ENCODE measurements around the gene THPO.

DNA sequence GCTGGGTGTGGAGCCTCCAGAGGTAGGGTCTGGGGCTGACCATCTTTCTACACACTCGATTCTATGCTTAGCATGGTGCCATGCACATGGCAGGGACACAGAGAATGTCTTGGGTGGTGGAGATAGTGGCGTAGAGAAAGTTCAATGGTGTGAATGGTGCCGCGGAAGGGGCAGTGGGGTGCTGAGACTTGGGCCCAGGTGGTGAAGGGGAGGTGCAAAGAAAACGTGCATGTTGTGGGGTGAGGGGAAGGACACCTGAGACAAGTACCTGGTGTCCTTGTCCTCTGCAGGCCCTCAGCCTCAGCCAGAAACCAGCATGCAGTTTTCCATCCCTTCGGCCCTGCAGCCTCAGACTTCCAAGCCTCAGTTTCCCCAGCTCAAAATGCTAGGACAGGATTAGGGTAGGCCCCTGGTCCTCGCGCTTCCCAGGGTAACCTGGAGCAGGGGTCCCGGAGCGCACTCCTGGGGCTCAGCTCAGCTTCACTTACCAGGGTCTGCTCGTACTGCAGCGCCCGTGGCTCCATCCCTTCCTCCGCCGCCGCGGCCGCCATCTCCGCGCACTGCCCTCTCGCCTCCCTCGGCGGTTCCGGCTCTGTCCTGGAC, 17.0 kb downstream of the THPO start:
- TF ChIP-seq GATA3 (IDR thresholded peaks at IDR 0.05; ENCODE audit: low read depth, low read length) = no peak
- TF ChIP-seq GATA2 (IDR thresholded peaks at IDR 0.05; ENCODE audit: low read depth, low read length) = no peak

Data from SH-SY5Y (cell line).